Activated effector memory CD4-positive, alpha-beta T cell treated with Interleukin-2 at 50 U/mL for 16 hours (primary cell): ENCODE results near the gene SLC12A1.
A peak's percentile ranks its signal among the peaks of the same experiment; 100 is the strongest.
"Not testable (repeated sequence)": the region's sequence is repeated elsewhere in the genome, so short reads cannot be mapped to it uniquely, and the experiment has no call there.

Source experiments
- DNase-seq: peaks from one replicate; pipeline ENCODE4 v3.0.0-alpha.2; 2020

The SLC12A1 gene

DNA sequence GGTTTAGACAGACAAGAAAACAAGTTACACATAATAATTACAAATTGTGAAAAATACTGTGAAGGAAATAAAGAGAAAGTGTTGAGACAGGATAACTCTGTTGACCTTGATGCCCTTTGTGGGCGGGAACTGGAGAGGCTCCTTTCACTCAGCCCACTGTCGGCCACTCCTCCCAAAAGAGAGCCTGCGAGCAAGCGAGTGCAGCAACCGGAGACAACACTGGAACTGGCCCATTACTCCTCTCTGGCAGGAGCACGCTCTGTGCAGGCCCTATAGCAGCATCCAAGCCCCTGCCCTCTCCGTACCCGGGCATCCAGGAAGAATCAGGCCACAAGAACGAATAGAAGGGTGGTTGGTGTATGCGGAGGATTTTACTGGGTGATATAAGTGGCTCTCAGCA is 108.9 kb downstream of the SLC12A1 start:
- DNase-seq = no peak

- DNase-seq = no peak
Measured at GRCh38 chr15:48317221-48317620, 111.1 kb downstream of the SLC12A1 start.

GRCh38 chr15:48318131-48318530 is 112.0 kb downstream of the SLC12A1 start:
- no peak for DNase-seq

DNA sequence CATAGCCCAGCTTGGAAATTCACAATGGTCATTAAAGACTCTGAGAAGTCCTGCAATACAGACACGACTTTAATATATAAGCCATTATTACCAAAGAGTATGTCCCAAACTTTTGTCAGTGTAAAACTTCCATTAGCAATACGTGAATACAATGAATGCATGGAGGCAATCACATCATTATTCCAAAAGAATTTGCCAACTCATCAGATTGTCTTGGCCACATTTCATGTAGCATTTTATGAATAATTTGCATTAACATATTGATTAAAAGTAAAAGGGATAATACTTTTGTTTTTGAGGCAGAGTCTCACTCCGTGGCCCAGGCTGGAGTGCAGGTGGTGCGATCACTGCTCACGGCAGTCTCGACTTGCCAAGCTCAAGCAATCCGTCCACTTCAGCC is 117.2 kb downstream of the SLC12A1 start:
- no peak for DNase-seq

DNA sequence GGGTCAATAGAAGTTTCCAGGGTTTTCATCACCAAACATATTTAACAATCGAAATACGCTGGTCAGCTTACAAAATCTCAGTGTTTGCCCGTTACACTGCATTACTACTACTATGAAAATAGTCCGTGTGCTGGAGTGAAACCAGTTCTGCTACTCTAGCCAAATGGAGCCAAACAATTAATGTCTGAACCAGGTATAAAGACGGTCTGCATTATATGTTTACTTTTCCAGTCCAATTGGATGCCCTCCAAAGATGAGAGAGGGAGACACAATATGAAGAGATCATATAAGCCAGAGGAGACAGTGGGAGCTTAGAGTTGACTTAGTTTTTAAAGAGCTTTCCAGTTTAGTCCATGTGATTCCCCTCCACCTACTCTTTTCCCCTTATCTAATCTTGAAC is 118.8 kb downstream of the SLC12A1 start:
- no peak for DNase-seq

- no peak for DNase-seq
Measured at GRCh38 chr15:48325400-48325799, 119.3 kb downstream of the SLC12A1 start.

DNA sequence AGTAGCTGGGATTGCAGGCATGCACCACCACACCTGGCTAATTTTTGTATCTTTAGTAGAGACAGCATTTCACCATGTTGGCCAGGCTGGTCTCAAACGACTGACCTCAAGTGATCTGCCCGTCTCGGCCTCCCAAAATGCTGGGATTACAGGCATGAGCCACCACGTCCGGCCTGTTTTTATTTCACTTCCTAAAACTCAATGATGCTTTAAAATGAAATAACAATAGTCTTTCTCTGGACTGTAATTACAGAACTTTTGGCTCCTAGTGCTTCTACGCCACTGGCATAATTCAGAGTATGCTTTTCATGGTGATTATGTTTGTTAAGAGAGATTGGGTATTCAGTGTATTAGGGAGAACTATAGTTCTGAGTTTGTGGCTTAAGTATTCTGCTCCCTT is 120.1 kb downstream of the SLC12A1 start:
- not testable (repeated sequence) for DNase-seq

DNA sequence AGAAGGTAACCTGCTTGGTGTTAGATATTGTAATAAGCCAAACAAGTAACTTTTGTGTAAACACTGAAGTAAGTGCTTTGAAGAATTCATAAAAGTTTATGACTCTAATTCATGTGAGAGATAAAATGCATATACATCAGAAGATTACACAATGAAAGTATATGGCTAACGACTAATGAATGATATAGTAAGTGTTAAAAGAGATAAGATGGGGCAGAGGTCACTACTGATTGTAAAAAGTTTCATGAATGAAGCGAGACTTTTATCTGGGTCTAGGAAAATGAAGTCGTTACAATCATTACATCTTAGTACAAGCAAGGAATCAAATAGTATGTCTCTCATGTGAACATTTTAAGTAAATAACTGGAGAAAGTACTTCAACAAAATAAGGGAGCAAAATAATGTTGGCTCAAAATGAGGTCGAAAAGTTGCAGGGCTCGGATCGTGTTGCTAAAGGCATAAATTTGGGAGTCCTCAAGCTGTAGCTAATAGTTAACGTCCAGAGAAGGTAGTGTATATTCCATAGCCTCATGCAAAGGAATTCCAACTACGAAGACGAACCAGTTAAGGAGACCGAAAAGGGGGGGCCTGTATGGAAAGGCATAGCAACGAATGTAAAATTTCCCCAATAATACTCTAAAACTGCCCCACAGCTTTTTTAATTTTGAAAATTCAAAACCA is 124.1 kb downstream of the SLC12A1 start:
- DNase-seq = no peak

DNA sequence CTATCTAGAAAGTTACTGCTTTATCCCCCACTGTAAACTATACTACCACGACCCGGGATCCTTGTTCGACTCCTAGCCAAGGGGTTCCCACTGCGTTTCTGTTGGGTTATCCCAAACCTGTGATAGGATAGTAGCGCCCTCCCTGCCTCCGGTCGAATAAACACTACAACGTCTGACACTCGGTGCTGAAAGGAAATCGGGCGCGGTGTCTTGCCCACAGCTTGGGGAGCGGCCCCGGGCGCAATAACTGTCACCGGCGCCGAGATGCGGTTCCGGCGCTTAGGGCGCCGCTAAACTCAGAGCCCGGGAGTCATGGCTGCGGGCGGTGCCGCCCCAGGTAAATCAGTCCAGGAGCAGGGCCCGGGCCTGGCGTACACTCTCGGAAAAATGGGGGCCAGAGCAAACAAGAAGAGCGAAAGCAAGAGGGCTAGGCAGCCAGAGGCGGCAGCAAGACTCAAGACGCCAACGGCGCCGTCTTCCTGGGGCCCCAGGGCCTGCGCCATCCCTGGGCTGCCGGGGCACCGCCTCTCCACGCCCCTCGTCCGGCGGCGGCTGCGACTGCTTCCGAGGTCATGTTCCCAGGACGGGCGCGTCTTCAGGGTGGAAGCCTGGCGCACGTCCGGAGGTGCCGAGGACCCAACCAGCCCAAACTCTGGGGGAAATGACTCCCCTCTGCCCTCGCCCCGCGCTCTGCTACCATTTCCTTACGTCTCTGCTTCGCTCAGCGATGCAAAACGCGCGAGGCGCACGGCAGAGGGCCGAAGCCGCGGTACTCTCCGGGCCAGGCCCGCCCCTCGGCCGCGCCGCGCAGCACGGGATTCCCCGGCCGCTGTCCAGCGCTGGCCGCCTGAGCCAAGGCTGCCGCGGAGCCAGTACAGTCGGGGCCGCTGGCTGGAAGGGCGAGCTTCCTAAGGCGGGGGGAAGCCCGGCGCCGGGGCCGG is 125.0 kb downstream of the SLC12A1 start, which contains the start of gene DUT:
Gene DUT, plus strand, starts transcription at position 575 of the 941 bp plus-strand sequence. Its CDS starts 87 bp downstream, at position 662.
- peak; percentile 76 for DNase-seq

- peak; percentile 64 for DNase-seq
Measured at GRCh38 chr15:48331796-48332641, 125.9 kb downstream of the SLC12A1 start.

DNA sequence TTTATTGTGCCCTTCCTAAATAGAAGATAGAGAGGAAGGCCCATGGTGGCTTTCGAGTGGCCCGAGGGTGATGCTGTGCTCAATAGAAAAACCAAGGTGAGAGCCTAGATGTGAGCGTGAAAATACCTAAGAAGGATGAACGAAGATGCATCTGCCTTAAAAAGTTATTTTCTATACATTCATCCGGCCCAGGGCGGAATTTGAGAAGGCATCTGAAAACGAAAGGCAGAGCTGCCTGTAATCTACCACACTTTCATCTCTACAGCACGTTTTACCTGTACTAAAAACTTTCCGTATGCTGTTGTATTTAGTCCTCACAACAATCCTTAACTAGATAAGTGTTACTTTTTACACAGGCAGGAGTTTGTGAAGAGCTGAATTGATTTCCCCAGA is 126.5 kb downstream of the SLC12A1 start:
- DNase-seq = no peak

DNA sequence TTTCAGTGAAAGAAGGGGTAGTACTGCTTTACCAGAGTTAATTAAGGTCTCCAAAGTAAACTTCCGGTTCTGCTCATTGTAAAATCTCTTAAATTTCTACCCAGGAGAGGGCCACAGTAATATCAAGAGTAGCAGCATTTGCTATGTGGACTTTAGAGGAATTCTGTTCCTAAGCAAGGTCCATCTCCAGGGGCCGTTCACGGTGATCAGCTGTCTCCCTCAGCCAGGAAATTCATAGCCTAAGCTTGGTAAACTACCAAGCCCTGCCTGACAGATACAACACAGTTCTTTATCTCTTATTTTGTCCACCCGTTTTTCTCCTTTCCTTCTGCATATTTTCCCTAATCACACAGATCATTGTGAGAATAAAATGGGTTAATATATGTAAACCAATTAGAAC is 127.4 kb downstream of the SLC12A1 start:
- DNase-seq = no peak

- no peak for DNase-seq
Measured at GRCh38 chr15:48334260-48334659, 128.2 kb downstream of the SLC12A1 start.

DNA sequence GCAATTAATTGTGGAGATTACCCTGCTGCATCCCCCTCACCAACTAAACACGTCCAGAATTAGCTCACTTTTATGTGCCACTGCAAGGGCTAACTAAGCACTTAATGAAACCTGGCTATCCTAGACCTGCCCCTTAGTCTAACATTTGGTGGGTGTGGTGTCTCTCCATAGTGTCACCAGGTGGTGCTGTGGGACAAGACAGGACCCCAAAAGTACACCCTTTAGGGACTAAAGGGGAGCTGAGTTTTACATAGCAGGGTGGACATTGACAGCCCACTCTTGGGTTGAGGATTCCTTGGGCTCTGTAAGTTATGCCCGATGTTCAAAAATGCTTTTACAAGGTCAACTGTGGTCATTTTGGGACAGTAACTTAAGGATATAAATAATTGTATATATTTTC is 130.8 kb downstream of the SLC12A1 start:
- no peak for DNase-seq

DNA sequence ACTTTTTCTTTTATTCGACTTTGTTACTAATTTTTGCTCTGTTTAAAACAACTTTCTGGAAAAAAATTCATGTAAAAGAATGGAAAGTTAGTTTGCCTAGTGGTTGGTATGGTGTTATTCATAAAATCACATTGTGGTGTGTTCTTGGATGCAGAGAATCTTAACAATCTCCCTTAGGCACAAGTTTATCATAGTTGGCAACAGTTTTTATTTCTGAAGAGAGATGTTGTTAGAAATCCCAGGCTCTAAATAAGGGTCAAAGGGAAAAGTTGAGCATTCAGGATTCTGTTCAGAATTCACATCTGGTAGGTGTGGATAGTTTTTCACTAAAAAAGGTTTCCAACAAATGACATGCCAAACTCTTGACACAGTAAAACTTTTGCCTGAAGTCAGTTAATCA is 131.5 kb downstream of the SLC12A1 start:
- DNase-seq = no peak

GRCh38 chr15:48340111-48340510 is 134.0 kb downstream of the SLC12A1 start:
- DNase-seq = no peak

- DNase-seq = no peak
Measured at GRCh38 chr15:48343865-48344264, 137.8 kb downstream of the SLC12A1 start.

DNA sequence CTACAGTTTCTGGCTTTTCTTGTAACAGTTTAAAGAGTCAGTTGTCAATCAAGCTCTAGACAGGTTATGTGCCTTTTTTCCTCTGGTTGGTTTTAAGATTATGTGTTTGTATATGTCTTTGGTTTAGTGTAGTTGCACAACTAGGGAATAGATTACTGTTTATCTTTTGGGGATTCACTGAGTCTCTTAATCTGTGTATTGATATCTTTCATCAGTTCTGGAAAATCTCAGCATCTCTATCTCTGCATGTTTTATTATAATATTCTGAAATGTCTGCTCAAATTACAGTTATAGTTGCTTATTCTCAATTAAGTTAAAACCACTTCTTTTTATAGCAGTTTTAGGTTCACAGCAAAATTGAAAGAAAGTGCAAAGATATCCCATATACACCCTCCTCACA is 139.4 kb downstream of the SLC12A1 start:
- no peak for DNase-seq

GRCh38 chr15:48352474-48353072 is 146.5 kb downstream of the SLC12A1 start:
- peak; percentile 19 for DNase-seq
